NCI-H146 treated with DMSO at 0.1 percent for 48 hours (cell line): Measurements from ENCODE around the gene SFMBT1.

Experiments
- DNase-seq: peaks from one replicate; lab custom pipeline; 2025; ENCODE audit not compliant: unreplicated experiment; lab: John Stamatoyannopoulos, UW

Gene SFMBT1

GRCh38 chr3:52998771-52999513 is 46.9 kb downstream of the SFMBT1 start:
- DNase-seq = no peak

DNA sequence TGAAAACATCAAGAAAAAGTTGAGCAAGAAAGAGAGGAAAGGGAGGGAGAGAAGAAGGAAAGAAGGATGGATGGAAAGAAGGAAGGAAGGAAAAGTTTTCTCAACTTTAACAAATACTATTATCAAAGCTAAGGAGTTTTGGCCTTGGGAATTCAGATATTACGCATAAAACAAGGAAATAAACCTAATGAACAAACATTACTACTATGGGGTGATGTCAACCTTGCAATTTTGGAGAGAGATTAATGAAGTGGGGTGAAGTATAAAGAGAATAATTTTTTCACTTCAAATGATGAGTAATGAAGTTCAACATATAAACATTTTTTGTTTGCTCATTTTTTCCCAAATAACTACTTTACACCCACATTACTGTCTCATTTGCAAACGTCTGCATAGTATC is 55.2 kb downstream of the SFMBT1 start:
- no peak for DNase-seq

DNA sequence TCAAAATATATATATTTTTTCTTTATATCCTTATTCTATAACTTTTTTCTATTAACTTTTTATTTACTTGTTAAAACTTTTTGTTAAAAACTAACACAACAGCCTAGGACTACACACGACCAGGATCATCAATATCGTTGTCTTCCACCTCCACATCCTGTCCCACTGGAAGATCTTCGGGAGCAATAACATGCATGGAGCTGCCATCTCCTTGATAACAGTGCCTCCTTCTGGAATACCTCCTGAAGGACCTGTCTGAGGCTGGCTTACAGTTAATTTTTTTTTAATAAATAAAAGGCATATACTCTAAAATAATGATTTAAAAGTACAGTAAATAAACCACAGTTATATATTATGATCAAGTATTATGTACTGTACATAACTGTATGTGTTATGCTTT is 58.9 kb downstream of the SFMBT1 start:
- no peak for DNase-seq

DNA sequence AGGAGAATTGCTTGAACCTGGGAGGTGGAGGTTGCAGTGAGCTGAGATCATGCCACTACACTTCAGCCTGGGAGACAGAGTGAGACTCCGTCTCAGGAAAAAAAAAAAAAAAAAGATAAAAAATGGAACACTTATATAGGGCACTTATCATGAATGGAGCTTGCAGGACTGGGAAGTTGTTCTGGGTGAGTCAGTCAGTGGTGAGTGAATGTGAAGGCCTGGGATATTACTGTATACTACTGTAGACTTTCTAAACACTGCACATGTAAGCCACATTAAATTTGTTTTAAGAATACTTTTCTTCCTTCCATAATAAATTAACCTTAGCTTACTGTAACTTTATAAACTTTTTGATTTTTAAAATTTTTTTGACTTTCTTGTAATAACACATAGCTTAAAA is 59.8 kb downstream of the SFMBT1 start:
- DNase-seq = no peak

DNA sequence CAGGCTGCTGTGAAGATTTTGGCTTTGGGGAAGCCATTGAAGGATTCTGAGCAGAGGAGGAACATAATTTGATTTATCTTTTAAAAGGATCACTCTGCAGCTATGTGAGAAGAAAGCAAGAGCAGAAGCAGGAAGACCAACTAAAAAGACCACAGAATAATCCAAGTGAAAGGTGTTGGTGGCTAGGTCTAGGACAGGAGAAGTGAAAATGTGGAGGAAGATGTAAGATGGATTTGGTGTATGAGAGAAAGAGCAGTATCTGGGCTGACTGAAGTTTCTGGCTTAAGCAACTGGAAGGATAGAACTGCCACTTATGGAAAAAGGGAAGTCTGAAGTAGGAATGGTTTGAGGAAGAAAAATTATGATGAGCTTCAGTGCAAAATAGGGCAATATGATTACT is 62.0 kb downstream of the SFMBT1 start:
- no peak for DNase-seq

DNA sequence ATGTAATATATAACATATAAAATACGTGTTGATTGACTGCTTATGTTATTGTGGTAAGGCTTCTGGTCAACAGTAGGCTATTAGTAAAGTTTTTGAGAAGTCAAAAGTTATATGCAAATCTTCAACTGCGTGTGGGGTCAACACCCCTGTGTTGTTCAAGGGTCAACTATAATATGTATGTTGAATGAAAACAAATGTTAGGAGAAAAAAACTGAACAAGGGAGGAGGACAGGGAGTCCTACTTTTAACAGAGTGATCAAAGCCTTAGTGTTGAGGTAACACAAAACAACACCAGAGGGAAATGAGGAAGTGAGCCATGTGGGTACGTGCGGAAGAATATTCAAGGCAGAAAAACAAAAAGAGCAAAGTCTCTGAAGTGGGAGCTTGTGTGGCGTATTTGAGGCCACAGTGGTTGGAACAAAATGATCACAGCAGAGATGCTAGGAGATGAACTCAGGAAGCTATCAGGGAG is 62.5 kb downstream of the SFMBT1 start:
- DNase-seq = no peak

DNA sequence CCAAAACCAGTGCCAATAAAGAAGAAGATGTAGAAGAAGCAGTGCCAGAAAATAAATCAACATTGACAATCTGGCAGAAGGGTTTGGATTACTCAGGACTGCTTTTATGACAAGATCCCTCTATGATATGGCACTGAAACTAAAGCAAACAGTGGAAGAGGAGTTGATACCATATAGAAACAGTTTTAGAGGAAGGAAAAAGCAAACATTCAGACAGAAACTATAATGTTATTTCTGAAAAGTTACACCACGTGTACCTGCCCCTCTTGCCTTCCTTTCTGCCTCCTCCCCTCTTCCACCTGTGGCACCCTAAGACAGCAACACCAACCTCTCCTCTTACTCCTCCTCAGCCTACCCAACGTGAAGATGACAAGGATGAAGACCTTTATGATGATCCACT is 63.0 kb downstream of the SFMBT1 start:
- DNase-seq = no peak

DNA sequence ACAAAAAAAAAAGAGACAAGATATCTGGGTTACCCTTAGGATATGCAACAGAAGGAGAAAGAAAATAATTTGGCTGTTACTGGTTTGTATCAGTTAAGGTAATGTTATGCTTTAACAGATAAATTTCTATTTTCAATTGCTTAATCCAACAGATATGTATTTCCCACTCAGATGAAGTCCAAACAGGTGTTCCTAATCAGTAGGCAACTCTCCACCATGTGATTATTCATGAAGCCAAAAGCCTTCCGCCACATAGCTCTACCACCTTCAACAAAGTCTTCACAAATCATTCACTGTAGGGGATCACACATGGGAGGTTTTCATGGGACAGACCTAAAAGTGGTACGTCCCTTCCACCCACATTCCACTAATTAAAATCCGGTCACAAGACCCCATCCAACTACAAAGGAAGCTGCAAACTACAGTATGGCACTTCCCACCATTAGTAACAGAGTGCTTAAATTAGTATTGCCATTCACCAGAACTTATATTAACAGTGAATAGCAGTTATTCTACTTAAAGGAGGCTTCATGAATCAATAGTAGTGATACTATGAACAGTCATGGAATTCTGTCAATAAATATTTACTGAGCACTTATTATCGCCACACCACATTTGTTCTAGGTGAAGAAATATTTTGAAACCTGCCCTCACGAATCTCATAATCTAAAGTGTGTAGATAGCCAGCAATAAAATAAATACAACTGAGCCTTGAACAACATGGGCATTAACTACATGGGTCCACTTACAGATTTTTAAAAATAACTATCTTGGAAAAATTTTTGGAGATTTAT is 66.5 kb downstream of the SFMBT1 start:
- no peak for DNase-seq

DNA sequence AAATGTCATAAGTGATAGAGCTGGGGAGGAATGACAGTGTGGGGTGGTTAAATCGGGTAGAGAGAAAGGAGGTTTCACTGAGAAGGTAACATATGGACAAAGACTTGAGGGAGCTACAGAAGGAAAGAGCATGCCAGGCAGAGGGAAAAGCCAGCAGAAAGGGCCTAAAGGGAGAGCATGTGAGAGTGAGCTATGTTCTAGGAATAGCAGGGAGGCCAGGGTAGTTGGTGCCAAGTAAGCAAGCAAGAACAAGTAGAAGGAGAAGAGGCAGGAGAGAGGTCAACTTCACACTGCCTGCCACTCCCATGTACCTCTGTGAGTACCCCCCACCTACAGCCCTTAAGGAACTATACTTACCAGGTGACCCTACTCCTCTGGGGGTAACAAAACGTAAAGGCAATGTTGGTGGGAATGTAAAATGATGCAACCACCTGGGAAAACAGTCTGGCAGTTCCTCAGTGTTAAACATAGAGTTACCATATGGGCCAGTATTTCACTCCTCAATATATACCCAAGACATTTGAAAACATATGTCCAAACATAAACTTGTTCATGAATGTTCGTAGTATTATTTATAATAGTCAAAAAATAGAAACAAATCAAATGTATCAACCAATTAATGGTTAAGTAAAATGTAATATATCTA is 67.6 kb downstream of the SFMBT1 start:
- no peak for DNase-seq

DNA sequence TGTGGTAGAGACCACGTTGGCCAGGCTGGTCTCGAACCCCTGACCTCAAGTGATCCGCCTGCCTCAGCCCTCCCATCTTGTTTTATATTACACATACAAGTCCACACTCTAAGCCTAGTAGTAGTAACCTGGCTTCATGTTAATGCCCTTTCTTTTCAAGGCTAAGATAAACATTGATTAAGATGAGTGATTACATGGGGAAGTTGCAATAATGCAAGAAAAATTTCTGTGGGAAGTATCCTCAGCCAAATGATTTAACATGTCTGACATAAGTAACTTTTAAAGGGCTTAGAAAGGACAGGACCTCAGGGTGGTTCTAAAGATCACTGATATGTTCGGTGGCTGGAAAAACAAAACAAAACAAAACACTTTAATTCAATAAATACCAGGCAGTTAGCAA is 72.1 kb downstream of the SFMBT1 start:
- no peak for DNase-seq

DNA sequence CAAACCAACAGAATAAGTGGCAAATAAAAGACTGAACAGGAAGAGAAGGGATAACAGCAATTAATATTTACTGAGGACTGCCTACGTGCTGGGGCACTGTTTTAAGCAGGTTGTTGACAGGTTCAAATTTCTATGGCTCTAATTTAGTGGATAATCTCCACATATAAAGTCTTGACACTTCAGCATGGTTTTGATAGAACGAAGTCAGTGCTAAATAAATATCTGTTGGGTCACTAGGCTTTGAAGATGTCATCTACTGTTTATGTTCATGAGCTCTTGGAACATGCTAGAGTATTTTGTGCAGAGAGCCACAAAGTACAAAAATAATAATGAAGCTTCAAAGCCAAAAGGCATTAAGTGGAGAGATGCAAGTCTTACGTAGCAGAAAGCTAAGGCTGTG is 74.0 kb downstream of the SFMBT1 start:
- no peak for DNase-seq

- no peak for DNase-seq
These were observed 78.5 kb downstream of the SFMBT1 start for GRCh38 chr3:52967398-52967797.

- no peak for DNase-seq
These were observed 83.7 kb downstream of the SFMBT1 start for GRCh38 chr3:52962160-52962559.

DNA sequence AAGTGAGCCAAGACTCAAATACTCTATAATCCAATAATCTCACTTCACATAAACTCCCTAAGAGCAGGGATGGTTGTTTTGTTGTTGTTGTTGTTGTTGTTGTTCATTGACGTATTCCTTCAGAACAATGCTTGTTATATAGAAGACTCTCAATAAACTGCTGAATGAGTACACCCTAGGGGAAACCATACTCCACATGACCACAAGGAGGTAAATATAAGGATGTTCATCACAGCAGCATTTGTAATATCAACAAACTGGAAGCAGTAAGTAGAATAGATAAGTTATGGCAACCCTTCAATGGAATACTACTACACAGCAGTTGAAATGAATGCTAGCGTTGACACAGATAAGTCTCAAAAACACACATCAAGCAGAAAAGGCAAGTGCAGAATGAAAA is 86.1 kb downstream of the SFMBT1 start:
- DNase-seq = no peak

DNA sequence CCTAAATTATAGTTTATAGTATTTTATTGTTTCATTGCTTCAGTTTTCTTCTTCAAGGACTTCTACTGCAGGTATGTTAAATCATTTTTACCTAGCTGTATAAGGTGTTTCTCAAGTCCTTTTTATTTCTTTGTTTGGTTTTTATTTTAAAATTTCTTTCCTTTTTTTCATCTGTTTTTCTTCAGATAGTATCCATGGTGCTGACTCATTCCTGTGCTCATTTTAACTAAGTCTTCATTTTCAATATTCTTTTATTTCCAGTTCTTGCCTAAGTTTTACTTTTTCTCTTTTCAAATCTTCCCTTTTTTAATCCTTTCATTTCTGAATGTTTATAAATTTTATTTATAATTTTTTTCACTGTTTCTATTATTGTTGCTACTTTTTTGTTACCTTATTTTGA is 106.3 kb downstream of the SFMBT1 start:
- DNase-seq = no peak

DNA sequence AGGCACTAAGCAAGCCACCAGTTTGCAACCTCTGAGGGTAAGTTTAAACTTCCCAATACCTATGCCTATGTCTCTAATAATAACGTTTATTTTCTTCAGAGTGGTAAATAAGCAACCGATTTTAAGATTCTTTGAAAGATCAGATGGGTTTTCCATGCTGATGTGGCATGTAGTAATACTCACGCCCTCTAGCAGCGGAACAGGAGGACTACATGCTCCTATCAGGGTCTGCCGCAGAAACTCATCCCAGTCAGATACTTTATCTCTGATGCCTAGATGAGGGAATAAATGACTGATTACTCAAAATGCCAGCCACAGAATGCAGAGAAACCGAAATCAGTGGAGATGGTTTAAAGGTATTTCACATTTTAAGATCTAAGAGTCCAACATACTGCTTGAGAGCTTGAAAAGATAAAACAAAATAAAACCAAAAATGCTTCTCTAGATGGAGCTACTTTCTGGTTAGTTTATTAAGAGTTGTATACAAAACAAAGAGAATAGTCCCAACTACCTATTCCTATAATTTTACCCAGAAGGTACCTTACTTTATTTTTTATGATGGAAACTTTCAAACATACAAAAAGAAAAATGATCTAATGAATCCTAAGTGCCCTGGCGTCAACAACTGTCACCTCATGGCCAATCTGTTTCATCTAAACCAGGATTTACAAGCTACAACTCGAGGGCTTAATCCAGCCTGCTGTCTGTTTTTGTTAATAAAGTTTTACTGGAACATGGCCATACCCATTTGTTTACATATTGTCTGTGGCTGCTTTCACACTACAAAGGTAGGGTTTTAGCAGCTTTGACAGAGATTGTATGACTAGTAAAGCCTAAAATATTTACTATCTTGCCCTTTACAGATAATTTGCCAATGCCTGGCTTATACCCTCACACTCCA is 111.0 kb downstream of the SFMBT1 start:
- peak; percentile 1 for DNase-seq

- no peak for DNase-seq
These were observed 114.0 kb downstream of the SFMBT1 start for GRCh38 chr3:52931889-52932288.

- no peak for DNase-seq
These were observed 114.5 kb downstream of the SFMBT1 start for GRCh38 chr3:52931328-52931727.

DNA sequence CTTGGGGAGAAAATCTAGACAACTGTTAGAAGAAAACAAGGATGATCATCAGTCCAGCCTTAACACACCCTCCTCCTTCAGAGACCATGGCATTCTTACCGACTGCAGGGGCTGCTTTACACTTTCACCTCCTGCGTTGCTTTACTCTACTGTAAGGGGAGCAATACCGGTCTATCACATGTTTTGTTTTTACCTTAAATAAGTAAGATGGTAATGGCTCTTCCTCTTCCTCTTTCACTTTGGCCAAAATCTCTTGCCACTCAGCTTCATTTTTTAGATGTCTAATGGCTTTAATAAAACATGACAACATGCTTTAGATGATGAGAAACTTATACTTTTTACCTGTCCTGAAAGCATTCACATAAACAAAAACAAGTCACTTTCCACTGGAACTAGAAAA is 115.1 kb downstream of the SFMBT1 start:
- no peak for DNase-seq

GRCh38 chr3:52926554-52926953 is 119.3 kb downstream of the SFMBT1 start:
- no peak for DNase-seq
